ENCODE results near the gene PRM2.
"Not testable (repeated sequence)": the region's sequence is repeated elsewhere in the genome, so short reads cannot be mapped to it uniquely, and the experiment has no call there.

The PRM2 gene

DNA sequence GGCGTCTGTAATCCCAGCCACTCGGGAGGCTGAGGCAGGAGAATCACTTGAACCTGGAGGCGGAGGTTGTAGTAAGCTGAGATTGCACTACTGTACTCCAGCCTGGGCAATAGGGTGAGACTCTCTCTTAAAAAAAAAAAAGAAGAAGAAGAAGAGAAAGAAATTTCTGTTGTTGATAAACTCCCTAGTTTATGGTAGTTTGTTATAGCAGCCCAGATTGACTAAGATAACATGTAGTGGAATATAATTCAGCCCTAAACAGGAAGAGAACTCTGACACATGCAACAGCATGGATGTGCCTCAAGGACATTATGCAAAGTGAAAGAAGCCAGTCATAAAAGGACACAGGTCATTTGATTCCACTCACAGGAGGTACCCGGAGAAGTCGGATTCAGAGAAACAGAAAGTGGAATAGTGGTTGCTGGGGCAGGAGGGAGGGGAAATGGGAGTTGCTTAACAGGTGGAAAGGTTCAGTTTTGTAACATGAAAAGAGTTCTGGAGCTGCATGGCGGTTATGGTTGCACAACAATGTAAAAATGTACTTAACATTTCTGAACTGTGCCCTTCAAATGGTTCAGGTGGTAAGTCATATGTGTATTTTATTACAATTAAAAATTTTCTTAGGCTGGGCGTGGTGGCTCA is 30.8 kb upstream of the PRM2 start:
- DNase-seq = no peak

DNA sequence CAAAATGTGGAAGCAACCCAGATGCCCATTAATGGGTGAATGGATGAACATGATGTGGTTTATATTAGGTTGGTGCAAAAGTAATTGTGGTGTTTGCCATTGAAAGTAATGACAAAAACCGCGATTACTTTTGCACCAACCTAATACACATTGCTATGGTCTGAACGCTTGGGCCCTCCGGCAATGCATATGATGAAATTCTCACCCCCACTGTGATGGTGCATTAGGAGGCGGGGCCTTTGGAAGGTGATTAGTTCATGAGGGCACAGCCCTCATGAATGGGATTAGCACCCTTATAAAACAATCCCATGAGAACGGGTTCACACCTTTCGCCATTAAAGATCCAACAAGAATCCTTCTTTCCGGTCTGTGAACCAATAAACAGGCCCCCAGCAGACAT is 30.1 kb upstream of the PRM2 start:
- DNase-seq = no peak

DNA sequence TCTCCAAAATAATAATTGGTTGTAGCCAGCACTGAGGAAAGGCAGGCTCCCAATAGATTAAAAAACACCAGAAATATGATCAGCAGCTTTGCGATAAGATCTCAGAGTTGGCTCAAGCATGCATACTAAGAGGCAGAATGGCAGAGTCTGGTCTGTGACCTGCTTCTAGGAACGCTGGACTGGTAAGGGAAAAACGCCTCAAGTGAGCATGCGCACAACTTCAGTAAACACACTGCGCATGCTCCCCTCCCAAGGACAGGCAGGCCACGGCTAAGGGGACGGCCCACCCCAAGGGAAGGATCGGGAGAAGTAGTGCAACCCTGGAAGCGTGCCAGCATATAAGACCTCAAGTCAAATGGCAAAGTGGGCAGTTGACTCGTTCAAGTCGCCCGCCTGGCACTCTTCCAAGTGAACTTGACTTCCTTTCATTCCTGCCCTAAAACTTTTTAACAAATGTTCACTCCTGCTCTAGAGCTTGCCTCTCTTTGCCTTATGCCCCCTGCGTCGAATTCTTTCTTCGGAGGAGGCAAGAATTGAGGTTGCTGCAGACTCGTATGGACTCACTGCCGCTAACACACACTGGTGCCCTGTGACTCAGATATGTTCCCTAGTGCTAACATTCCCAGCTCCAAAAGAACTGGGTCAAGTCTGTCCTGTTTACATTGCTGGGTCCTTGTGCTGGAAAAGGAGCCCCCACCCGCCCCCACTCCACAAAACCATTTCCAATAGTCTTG is 27.3 kb upstream of the PRM2 start:
- DNase-seq = no peak

DNA sequence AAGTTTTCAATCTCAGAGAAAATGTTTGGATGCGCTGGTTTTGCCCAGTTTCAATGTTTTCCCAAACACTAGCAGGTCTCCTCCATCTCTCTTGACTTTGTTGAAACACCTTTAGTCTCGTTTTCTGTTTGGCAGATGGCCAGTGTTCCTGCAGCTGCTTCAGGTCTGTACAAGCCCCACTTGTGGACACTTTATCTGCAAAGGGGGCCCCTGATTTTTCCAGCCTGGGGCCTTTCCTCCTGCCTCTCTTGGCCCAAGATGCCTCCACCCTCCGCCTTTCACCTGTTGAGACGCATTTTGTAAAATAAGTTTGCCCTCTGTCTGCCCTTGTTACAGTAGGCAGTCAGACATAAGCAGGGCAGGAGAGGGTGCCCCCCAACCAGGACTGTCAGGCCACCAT is 26.7 kb upstream of the PRM2 start:
- peak; percentile 69 for DNase-seq

DNA sequence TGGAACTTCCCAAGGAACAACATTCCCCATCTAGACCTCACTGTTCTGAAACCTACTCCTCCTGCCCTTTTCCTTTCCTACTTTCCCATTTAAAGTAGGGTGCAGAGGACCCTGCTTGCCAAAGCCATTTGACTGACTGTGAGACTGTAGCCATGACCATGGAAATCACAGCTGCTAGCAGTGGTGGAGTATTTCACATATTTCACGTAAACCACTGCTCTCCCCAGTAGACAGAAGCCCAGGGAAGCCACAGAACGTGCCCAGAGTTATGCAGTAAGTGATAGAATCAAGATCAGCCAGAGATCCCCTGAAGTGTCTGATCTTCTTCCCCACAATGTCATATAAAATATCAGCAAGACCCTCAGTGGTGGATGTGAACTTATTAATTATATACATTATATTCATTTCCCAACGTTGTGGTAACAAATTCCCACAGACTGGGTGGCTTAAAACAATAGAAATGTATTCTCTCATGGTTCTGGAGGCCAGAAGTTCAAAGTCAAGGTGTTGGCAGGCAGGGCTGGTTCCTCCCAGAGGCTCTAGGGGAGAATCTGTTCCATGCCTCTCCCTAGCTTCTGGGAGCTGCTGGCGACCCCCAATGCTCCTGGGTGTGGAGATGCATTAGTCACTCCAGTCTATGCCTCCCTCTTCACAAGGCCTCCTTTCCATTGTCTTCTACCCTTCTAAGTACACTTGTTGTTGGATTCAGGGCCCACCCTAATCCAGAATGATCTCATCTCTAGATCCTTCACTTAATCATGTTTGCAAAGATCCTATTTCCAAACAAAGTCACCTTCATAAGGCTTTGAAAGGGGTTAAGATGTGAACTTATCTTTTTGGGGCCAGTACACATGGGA is 25.6 kb upstream of the PRM2 start:
- DNase-seq = no peak

DNA sequence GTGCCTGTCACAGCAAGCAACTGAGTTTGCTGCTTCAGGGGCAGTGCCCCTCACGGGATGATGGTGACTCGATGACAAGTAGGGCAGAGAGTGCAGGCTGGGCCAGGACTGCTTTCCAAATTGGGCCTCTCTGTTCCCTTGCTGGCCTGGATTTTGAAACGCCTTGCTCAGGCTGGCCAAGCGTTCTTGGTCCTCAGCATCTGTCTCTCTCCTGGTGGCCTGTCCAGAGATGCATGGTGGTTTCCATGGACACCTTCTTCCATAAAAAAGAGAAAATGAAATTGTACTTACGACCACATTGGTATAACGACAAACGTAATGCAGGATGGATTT is 24.2 kb upstream of the PRM2 start:
- DNase-seq = no peak

DNA sequence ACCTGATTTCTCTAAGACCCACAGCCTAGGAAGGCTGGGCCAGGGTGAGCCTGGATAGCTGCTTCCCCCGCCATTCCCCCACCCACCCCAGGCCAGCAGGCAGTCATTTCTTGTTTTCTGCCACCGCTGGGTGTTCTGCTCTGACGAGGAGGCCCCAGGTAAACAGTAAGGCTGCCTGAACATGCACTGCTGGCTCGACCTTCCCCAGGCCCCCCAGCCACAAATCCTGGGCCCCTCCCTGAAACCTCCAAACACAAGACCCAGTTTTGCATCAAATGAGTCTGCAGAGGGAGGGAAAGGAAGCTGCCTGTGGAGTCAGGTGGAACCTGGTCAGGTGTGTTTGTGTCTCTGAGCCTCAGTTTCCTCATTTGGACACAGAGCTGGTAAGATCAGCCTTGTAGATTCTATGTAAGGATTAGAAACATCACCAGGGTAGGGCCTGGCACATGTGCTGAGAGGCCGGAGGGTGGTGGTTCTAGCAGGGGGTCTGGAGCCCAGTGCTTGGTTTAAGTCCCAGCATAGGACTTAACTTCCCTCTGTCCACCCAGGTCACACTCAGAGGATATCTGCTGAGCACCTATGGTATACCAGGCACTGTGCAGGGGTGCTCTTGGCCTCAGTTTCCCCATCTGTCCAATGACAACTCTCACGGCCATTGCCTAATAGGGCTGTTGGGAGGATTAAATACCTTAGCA is 23.7 kb upstream of the PRM2 start:
- no peak for DNase-seq

DNA sequence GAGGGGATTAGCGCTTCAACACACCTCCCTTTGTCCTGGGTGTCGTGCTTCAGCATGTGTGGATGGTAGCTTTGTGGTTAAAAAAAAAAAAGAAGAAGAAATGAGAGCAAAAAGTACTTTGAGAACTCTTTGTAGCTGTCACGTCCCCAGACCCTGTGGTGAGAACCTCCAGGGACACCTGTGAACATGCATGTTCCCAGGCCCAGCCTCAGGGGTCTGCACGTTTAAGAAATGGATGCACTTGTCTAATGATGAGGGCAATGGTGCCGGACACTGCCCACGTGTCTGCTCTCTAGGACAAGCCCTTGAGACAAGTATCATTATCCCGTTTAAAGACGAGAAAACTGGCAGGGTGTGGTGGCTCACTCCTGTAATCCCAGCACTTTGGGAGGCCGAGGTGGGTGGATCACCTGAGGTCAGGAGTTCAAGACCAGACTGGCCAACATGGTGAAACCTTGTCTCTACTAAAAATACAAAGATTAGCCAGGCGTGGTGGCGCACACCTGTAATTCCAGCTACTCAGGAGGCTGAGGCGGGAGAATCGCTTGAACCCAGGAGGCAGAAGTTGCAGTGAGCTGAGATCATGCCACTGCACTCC is 22.8 kb upstream of the PRM2 start:
- DNase-seq = not testable (repeated sequence)

DNA sequence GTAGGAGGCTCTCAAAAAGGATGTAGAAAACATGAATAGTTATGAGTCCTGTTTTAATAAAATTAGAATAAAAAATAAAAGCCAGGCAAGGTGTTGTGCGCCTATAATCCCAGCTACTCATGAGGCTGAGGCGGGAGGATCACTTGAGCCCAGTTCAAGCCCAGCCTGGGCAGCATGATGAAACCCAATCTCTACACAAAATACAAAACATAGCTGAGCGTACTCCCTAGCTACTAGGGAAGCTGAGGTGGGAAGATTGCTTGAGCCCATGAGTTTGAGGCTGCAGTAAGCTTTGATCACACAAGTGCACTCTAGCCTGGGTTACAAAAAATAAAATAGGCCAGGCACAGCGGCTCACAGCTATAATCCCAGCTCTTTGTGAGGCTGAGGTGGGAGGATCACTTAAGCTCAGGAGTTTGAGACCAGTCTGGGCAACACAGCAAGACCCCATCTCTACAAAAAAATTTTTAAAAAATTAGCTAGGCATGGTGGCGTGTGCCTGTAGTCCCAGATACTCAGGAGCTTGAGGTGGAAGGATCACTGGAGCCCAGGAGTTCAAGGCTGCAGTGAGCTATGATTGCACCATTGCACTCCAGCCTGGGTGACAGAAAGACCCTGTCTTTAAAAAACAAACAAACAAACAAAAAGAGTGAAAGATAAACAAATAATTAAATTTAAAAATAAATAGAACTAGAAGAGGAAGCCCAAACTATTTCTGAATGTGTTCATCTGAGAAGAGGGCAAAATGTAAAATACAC is 22.0 kb upstream of the PRM2 start:
- DNase-seq = no peak

DNA sequence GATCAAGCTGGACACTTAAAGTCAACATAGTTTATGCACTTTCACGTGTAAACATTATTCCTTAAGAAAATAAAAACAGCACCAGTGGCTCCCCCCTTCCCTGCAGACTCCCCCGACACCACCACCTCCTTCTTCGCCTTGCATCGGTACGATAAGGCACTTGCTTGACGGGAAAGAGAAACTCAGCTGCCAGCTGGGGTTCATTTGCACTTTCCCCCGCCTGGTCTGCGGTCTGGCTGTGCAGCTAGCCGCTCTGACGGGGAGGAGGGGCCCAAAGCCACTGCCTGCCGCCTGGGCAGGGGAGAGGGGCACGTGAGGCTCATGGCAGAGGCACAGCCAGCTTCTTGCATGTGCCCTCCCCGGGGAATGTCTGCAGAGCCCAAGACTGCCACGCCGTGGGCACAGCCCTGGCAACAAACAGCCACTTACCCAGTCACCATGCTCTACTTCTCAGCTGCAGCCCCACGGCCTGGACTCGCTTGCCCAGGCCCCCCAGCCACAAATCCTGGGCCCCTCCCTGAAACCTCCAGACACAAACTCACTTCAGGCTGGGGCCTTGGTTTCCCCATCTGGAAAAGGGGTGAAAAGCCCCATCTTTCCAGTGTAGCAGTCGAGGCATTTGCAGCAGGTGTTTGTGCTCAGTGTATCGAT is 21.3 kb upstream of the PRM2 start:
- peak; percentile 61 for DNase-seq

DNA sequence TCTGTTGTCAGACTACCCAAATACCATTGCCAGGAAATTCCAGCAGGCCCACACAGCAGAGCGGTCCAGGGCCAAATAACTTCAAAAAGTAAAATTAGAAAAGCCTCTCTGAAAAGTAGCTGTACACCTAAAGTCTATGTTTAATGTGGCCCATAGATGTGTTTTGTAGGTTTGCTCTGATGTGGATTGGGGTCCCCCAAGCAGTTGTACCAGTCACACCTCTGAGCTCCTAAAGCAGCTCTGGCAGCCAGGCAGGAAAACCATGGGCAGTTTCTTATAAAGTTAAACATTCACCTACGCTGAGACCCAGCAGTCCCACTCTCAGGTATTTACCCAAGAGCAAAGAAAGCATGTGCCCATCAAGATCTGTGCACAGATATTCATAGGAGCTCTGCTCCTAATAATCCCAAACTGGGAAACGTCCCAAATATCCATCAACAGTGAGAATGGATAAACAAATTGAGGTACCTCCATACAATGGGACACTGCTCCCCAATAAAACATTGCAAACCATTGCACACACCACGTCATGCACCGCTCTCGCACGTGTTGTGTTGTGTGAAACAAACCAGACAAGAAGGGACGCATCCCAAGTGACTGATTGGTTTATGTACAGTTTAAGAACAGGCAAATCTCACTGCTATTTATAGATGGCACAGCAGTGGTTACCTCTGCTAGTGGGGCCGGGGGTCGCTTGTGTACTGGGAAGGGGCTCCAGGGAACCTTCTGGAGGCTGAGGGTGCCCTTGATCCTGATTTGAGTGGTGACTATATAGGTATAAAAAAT is 20.6 kb upstream of the PRM2 start:
- DNase-seq = no peak

DNA sequence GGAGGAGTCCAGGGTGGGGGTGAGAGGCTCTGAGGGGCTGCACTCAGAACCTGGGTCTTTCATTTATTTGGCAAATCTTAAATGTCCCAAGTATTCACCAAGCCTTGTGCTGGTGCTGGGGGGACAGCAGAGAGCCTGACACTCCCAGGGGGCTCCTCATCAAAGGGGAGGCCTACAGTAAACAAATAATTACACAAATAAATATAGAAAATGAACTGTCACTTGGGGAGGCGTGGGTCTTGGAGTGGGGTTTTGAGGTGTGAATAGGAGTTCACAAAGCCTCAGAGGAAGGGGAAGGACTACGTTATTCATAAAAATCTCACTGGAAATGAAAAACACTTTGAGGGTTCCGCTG is 20.0 kb upstream of the PRM2 start:
- no peak for DNase-seq

DNA sequence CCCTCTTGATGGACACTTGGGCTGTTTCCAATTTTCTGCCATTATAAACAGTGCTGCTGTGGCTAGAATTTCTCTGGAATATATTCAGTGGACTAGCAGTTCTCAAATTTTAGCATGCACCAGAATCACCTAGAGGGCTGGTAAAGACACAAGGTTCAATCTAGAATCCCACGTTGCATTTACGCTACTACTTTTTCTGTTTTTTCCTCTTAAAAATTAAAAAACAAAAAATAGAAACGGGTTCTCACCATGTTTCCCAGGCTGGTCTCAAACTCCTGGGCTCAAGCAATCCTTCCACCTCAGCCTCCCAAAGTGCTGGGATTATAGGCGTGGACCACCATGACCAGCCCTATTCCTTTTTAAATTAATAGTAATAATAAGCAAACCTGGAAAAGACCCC is 19.4 kb upstream of the PRM2 start:
- no peak for DNase-seq

DNA sequence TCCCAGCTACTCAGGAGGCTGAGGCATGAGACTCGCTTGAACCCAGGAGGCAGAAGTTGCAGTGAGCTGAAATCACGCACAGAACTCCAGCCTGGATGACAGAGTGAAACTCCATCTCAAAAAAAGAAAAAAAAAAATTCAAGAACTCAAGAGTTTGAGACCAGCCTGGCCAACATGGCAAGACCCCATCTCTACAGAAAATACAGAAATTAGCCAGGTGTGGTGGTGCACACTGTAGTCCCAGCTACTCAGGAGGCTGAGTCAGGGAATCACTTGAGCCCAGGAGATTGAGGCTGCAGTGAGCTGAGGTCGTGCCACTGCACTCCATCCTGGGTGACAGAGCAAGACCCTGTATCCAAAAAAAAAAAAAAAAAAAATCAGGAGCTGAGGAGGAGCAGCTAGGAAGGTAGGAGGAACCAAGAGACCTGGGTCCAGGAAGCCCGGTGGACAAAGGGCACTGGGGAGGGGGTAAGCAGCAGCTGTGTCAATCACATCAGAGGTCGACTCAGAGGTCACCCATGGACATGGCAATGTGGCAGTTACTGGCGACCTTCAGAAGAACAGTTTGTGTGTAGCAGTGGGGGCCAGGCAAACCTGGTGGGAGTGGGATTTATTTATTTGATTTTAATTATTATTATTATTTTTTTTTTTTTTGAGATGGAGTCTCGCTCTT is 15.9 kb upstream of the PRM2 start:
- no peak for DNase-seq

DNA sequence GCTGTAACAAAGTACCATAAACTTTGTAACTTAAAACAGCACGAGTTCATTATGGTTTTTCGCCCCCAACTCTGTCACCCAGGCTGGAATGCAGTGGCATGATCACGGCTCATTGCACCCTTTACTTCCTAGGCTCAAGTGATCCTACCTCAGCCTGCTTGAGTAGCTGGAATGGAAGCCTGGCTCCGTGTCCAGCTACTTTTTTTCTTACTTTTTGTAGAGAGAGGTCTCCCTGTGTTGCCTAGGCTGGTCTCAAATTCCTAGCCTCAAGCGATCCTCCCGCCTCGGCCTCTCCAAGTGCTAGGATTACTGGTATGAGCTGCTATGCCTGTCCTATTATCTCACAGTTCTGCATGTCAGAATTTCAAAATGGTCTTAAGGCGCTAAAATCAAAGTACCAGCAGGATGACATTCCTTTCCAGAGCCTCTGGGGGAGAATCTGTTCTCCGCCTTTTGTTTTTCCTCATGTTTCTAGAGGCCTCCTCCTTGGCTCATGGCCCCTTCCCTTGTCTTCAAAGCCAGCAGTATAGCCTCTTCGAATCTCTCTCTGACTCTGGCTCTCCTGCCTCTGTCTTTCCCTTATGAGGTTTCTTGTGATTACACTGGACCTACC is 14.9 kb upstream of the PRM2 start:
- no peak for DNase-seq

DNA sequence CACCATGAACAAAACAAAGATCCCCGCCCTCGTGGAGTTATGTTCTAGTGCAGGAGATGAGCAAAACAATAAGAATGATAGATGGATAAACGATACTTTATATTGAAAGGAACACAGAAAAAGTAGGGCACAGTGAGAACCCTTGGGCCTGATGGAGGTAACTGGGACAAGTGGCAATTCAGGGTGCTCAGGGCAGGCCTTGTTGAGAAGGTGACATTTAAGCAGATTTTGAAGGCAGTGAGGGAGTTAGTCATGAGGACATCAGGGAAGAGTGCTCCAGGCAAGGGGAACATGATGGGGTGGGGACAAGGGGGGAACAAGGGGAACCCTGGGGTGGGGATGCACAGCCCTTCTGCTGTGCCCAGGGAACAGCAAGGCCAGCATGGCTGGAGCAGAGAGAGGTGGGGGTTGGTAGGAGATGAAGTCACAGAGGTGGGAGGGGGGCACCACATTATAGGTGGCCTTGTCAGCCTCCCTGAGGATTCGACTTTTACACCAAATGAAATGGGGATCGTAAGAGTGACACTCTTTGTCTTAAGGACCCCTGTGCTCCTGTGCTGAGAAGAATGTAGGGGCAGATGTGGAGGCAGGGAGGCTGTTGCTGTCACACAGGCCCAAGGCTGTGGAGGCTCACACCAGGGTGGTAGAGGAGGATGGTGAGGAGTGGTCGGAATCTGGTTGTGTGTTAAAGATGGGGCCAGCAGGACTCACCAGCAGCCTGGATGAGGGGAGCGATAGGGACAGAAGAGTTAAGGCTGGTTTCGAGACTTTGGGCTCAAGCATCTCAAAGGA is 14.0 kb upstream of the PRM2 start:
- no peak for DNase-seq

DNA sequence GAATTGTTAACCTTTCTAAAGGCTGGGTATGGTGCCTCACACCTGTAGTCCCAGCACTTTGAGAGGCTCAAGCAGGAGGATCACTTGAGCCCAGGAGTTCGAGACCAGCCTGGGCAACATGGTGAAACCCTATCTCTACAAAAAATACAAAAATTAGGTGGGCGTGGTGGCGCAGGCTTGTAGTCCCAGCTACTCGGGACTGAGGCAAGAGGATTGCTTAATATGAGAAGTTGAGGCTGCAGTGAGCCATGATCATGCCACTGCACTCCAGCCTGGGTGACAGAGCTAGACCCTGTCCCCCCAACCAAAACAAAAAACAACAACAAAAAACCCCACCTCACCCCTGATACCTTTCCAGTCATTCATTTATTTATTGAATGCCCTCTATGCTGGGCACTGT is 13.4 kb upstream of the PRM2 start:
- DNase-seq = not testable (repeated sequence)

DNA sequence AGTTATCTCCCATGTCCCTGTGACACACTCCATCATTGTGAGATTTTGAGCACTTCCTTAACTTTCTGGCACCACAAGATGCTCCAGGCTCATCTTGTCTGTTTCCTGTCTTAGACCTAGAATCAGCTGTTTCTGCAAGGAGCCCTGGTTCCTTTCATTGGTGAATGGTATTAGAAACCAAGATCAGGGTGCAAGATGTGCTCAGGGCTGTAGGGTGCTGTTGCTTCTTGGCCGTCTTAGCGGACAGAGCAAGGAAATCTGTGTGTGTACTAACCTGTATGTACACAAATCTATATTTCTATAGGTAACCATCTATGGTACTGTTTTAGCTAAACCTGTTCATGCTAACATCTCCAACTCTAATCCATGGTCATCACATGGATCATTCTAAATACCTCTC is 12.9 kb upstream of the PRM2 start:
- no peak for DNase-seq

DNA sequence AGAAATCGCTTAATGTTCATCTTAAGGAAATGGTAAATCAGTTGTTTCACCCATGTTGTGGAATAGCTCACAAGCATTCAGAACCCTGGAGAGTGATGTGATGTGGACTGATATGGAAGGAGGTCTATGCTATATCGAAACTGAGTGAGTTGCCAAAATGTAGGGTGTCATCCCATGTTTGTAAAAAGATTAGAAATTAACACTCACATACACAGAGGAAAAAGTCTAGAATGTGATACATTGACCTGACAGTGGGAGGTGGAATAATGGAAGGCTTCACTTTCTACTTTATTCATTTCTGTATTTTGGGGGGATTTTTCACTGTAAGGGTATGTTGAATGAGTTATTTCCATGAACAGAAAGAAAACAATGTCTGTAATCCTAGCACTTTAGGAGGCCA is 9.6 kb upstream of the PRM2 start:
- DNase-seq = no peak
